Stimulated activated CD4-positive, alpha-beta T cell treated with anti-CD3 and anti-CD28 coated beads, Interleukin-2, amount 100 ng/mL, for 4 hours (primary cell): ENCODE measurements around the gene MCM10.
"Not testable (repeated sequence)": the region's sequence is repeated elsewhere in the genome, so short reads cannot be mapped to it uniquely, and the experiment has no call there.

Source experiments
- DNase-seq: peaks from one replicate; pipeline ENCODE4 v3.0.0-alpha.2; 2020; ENCODE audit warnings: low read depth

The MCM10 gene

DNA sequence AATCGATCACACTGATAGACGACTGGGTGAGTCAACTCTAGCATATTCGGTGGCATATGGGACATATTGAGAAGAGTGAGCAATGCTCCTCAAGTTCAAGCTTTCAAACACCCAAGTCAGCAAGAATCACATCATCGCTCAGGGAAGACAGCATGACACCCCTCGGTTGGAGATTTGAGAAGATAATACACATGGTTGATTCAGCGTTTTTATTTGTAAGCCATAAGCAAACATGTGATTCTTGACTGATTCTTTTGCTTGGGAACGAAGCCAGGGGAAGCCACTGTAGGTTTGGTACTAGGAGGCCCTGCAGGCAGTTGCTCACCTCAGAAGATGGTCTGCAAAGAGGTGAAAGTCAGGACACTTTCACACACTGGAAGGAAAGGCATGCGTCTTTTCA lies 60.2 kb downstream of the MCM10 start:
- no peak for DNase-seq

DNA sequence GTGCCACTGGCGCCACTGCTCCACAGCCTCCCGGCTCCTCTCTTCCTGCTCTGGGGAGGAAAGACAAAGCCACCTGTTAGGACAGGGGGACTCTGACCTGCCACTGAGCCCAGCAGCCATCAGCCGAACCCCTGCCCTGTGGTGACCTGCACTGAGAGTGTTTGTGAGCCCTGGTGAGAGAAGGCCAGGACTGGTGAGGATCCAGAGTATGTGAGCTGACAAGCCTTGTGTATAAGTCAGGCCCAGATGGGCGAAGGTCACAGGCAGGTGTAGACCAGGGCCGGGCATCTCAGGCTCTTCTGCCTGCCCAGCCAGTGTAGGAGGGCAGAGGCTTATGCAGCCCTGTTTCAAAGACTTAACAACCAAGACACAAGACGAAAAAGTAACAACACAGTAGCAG lies 60.8 kb downstream of the MCM10 start:
- DNase-seq = no peak

DNA sequence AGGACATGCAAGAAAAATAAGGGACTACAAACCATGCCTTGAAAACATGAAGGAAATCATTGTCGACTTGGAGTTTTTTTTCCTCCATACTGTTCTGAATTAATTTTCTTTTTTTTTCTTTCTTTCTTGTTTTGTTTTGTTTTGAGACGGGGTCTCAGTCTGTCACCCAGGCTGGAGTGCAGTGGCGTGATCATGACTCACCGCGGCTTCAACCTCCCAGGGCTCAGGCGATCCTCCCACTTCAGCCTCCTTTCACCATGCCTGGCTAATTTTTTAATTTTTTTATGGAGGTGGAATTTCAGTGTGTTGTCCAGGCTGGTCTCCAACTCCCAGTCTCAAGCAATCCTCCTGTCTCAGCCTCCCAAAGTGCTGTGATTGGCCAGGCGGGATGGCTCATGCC lies 61.2 kb downstream of the MCM10 start:
- DNase-seq = no peak

DNA sequence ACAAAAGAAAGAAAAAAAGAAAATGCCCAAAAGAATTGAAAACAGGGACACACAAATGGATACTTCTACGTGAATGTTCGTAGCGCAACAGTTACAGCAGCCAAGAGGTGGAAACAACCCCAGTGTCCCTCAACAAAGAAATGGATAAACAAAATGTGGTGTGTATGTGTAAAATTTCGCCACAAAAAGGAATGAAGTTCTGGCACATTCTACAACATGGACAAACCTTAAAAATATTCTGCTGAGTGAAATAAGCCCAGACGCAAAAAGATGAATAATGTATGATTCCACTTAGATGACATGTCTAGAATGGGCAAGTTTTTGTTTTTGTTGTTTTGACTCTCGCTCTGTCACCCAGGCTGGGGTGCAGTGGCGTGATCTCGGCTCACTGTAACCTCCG lies 61.9 kb downstream of the MCM10 start:
- no peak for DNase-seq

DNA sequence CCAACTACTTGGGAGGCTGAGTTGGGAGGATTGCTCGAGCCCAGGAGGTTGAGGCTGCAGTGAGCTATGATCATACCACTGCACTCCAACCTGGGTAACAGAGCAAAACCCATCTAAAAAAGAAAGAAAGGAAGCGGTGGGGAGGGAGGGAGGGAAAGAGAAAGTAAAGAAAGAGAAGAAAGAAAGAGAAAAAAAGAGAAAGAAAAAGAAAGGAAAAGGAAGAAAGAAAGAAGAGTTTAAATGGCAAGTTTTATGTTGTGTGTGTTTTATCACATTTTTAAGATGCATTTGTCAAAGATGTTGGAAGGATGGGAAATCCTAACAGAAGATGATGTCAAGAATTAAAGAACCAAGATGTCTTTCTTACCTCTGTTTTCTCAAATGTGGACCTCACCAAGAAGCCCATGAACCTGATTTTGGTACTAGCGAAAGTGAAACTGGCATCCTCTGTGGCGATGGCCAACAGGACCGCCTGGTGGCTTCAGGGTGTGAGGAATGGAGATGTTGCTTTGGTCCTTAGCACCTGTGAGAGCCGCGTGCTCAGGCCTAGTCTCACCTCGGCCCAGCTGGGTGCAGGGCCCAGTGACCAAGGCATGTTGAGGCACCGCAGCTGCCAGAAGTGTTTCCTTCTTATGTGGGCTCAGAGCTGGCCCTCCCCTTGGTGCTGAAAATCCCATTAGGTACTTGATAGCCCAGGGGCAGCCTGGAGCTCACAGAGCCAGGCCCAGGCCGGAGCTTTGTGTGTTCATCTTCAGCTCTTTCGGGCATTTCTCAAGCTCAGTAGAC lies 63.0 kb downstream of the MCM10 start:
- no peak for DNase-seq

DNA sequence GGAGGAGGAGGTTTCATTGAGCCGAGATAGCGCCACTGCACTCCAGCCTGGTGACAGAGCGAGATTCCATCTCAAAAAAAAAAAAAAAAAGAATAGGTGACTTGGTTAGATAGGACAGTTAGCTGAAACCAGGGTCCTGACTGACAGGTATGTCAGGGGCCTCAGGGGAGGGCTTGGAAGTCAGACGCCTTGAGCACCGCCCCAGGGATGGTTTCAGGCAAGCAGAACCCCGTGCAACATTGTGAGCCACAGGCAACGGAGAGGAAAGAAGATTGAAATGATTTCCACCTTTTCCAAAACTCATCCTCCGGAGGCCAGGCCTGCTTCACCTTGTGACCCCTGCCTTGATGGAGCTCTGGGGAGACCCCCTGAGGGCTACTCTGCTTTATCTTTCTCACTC lies 64.2 kb downstream of the MCM10 start:
- DNase-seq = no peak

DNA sequence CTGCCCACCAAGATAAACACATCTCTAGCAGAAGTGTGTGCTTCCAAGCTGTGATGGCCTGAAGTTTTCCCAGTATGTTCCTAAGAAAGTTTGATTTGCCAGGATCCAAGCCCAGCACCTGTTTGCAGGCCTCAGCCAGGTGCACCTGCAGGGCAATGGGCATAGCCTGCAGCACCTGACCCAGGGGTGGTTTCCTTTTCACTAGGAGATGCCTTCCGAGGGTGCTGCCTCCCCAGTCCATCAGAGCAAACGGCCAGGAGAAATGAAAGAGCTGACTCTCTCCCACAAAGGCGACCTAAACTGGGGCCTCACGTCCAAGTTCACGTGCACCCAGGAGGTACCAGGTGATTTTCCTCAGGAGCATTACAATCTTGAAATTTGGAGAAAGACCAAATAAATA lies 65.7 kb downstream of the MCM10 start:
- DNase-seq = no peak

DNA sequence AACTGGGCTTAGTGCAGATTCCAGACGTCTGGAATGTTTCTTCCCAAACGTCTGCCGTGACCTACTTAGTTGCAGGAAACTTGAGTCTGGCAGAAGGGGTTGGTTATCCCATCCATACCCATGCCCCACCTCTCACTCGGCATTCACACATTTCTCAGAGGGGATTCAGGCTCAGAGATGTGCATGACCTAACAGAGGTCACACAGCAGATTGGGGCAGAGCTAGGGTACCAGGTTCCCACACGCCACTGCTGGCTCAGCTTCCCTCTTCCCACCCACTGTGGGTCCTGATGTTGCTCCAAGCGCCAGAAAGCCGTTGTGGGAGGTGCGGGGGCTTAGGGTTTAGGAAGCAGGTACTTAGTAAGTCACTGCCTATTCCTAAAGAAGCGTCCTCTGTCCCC lies 69.8 kb downstream of the MCM10 start:
- DNase-seq = no peak

DNA sequence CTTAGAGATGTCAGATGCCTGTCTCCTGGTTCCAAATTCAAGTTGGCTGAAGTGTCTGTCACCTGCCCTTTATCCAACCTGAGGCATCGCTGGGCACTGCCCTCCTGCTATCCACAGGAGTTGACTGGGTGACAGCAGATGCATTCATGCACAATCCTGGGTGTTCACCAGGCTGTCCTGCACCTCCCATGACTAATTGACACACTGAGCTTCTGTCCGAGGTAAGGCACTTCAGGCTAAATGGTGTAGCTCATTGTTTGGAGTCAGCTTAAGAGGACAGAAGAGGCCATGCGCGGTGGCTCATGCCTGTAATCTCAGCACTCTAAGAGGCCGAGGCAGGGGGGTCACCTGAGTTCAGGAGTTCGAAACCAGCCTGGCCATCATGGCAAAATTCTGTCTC lies 70.5 kb downstream of the MCM10 start:
- DNase-seq = no peak

DNA sequence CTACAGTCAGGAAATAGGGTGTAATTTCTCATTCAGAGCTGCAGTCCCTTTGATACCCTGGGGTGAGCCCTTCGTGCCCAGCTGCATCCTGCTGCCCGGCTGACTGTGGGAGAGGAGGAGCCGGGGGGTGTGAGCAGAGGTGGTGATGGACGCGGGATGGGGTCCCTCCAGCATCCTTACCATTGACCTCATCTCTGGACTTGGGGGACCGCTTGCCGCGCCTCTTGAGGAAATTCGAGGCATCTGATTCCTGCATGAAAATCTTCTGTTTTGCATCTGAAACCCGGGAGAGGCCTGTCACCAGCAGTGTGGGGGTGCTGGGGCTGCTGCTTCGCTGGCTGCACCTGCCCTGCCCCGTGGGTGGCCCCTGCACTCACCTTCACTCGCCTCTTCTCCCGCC lies 72.0 kb downstream of the MCM10 start:
- no peak for DNase-seq

DNA sequence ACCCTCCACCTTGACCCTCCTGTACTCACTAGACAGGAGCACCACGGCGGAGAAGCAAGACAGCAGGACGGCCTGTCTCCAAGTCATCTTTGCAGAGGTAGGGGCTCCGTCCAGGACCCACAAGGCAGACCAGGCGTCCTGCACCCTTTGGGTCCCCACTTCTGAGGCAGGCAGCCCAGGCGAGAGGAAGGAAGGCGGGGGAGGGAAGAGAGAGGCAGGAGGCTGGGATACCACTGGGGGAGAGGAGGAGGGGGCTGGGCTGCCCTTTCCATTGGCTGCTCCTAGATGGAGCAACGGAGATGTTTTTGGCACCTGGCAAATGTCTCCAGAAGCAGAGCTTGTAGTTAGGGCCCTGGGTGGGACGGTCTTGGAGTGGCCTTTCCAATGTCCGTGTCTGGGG lies 72.8 kb downstream of the MCM10 start, which contains the start of gene UCMA:
TSS of gene UCMA (minus strand) at position 203 of the 400 bp plus-strand sequence. CDS start at position 87, 116 bp downstream.
- no peak for DNase-seq

DNA sequence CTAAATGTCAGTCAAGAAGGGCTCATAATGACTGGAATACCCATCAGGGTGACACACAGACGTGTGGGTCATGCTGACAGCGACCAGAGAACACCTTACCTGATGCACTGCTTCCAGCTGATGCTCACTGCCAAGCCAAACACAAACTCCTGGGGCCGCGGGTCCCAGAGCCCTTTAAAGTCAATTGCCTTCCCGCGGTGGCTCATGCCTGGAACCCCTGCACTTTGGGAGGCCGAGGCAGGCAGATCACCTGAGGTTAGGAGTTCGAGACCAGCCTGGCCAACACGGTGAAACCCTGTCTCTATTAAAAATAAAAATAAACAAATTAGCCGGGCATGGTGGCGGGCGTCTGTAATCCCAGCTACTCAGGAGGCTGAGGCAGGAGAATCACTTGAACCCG lies 73.4 kb downstream of the MCM10 start:
- DNase-seq = not testable (repeated sequence)

DNA sequence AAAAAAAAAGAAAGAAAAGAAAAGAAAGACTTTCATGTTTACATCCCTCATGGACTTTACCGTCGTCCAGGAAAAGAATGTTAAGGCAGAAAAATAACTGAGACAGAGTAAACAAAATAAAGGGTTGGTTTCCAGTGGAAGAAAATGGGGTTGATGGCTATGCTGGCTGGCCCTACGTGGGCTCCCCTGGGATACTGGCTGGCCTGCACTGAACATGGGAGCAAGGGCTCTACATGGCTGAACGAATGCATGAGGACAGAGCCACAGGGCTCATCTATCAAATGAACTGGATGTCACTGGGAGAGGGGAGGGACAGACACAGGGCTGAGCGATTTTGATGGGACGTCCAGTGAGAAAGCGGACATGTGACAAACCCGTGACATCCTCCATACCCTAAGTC lies 75.3 kb downstream of the MCM10 start:
- DNase-seq = no peak

DNA sequence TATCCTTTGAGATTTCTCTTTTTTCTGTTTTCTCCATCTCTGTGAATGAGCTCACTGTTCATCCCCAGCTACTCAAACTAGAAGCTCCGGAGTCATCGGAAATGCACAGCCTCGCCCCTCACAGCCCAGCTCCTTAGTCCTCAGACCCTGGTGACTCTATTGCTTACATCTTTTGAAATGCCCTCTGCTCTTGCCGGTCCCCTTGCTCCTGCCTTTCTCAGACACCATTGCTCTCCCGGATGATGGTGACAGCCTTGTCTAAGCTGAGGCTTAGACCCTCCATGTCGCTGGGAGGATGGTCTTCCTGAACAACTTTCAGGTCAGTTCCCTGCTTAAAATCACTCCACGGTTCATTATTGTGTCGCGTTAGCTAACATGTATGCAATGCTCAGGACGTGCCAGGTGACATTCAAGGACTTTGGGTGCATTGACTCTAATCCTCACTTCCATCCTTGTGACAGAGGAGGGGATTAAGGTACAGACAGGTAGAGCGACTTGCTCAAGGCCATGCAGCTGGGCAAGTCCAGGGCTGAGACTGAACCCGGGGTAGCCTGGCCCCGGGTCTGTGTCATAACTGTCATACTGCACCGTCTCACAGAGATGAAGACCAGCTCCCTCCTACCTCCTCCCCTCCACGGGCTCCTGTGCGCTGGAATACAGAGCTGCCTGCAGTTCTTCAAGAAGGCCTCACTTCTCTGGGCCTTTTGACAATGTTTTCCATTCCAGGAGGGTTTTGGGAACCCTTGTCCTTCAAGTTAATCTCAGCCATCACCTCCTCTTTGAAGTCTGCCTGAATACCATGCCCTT lies 77.1 kb downstream of the MCM10 start:
- no peak for DNase-seq

DNA sequence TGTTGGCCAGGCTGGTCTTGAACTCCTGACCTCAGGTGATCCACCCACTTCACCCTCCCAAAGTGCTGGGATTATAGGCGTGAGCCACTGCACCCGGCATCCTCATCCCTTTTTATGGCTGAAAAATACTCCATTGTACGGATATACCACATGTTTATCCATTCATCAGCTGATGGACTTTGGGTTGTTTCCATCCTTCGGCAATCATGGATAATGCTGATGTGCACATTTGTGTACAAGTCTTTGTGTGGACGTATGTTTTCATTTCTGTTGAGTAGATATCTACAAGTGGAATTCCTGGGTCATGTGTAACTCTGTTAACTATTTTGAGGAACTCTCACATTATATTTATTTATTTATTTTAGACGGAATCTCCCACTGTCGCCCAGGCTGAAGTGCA lies 78.6 kb downstream of the MCM10 start:
- DNase-seq = no peak

DNA sequence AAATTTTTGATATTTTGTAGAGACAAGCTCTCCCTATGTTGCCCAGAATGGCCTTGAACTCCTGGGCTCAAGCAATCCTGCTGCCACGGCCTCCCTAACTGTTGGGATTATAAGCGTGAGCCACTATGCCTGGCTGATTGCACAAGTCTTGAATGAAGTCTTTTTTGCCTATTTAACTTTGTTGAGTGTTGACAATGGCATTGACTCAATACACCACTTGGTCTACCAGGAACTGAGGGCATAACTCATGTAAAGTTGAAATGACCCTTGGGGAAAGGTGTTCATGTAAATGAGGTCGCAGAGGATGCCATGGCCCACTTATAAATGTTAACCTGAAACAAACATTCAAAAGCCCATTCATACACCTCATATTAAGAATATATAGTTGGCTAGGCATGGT lies 80.3 kb downstream of the MCM10 start:
- no peak for DNase-seq

DNA sequence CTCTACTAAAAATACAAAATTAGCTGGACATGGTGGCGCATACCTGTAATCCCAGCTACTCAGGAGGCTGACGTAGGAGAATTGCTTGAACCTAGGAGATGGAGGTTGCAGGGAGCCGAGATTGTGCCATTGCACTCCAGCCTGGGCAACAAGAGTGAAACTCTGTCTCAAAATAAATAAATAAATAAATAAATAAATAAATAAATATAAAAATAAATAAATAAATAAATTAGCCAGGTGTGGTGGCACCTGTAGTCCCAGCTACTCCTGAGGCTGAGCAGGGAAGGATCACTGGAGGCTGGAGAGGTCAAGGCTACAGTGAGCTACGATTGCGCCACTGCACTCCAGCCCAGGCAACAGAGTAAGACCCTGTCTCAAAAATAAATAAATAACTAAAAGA lies 80.9 kb downstream of the MCM10 start:
- not testable (repeated sequence) for DNase-seq

DNA sequence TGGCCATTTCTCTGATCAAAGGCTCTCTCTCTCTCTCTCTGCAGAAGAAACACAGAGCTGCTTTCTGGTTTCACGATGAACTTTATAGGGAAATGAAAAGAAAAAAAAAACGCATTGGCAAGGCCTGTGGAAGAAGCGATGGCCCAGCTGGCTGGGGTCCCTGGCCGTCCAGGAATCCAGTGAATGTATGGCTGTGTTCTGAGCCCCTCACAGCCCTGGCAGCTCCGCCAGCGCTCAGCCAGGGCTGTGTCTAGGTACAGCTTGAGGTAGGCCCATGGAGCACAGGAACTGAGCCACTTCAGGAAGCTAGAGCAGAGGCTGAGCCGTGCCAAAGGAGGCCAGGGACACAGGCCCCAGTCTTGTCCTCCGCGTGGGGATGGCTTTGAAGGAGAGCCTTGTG lies 85.9 kb downstream of the MCM10 start:
- DNase-seq = no peak

DNA sequence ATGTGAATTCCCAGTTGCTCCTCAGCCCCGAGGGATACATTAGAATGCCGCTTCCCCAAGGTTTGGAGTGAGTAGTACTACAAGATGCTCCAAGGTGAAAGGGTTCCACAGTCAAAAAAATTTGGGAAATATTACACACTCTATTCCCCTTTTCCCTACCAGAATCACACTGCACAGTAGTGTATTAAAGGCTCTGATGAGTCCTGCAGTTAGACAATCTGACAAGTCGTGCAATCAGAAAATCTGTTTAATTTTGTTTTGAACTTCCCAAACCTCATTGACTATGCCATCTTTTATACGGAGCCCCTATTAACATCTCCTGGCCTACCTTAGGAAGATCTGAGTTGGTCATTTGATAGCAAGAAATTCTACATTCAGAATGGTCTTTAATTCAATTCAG lies 86.4 kb downstream of the MCM10 start:
- no peak for DNase-seq

DNA sequence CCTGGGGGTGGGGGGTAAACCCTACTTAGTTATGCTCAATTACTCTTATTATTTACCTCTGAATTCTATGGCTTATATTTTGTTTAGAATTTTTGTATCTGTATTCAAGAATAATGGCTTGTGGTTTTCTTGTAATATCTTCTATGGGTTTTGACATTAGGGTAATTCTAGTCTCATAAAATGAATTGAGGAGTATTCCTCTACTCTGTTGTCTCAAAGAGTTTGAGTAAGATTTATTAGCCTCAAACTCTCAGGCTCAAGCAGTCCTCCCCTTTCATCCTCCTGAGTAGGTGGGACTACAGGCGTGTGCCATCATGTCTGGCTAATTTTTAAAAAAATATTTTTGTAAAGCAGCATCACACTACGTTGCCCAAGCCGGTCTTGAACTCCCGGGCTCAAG lies 92.4 kb downstream of the MCM10 start:
- DNase-seq = no peak

DNA sequence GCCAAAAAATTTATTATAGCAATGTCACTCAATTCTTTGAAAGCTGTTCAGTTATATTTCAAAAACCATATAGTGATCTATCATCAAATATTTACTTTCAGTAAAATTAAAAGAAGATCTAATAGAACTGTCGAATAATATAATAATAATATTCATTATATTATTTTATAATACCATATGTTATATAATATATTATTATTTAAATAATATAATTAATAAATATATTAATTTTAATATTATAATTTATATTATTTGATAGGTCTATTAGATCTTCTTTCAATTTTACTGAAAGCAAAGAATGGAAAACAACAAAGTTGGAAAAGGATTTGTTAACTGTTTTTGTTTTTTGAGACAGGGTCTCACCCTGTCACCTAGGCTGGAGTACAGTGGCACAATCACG lies 95.3 kb downstream of the MCM10 start:
- DNase-seq = no peak

DNA sequence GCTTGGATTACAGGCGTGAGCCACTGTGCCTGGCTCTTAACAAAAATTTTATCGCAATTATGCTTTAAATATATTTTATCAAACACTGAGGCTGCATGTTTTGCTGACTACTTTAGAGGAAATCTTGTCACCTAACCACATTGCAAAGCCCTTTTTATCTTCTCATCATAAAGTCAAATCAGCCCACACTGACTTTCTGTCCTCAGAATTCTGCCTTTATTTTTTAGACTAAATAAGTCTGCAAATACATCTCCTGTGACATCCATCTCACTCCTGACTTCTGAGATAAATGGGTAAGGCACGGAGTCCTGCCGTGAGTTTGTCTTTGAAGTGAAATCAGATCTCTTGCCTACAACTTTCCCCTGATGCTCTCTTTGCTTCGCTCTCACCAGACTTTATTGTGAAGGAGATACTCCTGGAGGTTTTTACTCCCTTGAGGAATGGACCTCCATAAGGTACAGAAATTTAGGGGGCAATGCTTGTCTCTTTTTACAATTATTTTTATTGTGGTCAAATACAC lies 96.3 kb downstream of the MCM10 start:
- DNase-seq = no peak
